Bronchial epithelial cell (primary cell): ENCODE results near the gene CRYGC. TPM values are rescaled to one million over a fixed set of nuclear protein-coding genes. Genes with fewer than 3 reads are reported as not detected.

Experiments used
- DNase-seq: peaks from one replicate; pipeline ENCODE4 v3.0.0-alpha.2; 2010; ENCODE audit warnings: low read depth
- FAIRE-seq: peaks from 2 replicates; lab custom pipeline; 2011; peaks lifted over from hg19 to GRCh38; lab: Jason Lieb, UNC
- H3K27me3 ChIP-seq: 2 replicates; pipeline ENCODE4 v1.5.1; 2011; ENCODE audit warnings: low read length; ENCODE audit not compliant: control insufficient read depth, insufficient read depth
- H3K36me3 ChIP-seq: 2 replicates; pipeline ENCODE4 v1.5.1; 2011; ENCODE audit warnings: low read length; ENCODE audit not compliant: control insufficient read depth, insufficient read depth
- H3K4me3 ChIP-seq: 2 replicates; pipeline ENCODE4 v1.5.1; 2011; ENCODE audit warnings: mild to moderate bottlenecking, low read depth, low read length, control low read depth
- total RNA-seq: library from RNA; depleted of rRNA; stranded (reverse); fragments of >200 nt; gene quantifications from 2 replicates; pipeline ENCODE4 v1.2.1, GENCODE V29; 2014
- TF ChIP-seq, protein P1 (sequence below): IDR thresholded peaks from 2 replicates; pipeline ENCODE4 v1.5.1; 2011; ENCODE audit warnings: mild to moderate bottlenecking, moderate library complexity, low read length, control low read depth, inconsistent platforms; ENCODE audit not compliant: insufficient read depth, severe bottlenecking

Gene CRYGC
- total RNA-seq, 1 donor from 2014 or later, result not detected

DNA sequence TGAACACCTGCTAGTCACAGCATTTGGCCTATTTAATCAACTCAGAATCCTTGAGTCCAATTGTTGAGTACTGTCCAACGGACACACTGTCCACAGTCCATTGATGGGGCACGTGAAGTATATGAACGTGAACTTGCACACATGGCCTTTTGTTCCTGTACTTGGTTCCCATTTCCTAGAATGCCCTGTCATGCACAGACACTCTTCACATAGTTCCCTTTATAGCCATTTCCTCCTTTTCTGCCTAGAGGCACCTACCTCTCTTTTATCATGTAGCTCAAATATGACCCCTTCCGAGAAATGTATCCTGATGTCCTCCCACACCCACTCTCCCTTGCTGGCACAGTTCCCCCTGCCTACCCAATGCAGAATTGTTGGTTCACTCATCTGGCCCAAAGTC is 42.5 kb upstream of the CRYGC start:
- TF ChIP-seq, protein P1, sequence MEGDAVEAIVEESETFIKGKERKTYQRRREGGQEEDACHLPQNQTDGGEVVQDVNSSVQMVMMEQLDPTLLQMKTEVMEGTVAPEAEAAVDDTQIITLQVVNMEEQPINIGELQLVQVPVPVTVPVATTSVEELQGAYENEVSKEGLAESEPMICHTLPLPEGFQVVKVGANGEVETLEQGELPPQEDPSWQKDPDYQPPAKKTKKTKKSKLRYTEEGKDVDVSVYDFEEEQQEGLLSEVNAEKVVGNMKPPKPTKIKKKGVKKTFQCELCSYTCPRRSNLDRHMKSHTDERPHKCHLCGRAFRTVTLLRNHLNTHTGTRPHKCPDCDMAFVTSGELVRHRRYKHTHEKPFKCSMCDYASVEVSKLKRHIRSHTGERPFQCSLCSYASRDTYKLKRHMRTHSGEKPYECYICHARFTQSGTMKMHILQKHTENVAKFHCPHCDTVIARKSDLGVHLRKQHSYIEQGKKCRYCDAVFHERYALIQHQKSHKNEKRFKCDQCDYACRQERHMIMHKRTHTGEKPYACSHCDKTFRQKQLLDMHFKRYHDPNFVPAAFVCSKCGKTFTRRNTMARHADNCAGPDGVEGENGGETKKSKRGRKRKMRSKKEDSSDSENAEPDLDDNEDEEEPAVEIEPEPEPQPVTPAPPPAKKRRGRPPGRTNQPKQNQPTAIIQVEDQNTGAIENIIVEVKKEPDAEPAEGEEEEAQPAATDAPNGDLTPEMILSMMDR, result no peak
- H3K27me3 ChIP-seq, result no peaks in the 10 kb centered on the region
- H3K36me3 ChIP-seq, result no peaks in the 10 kb centered on the region
- DNase-seq (no peak), FAIRE-seq (peak; percentile 58)
- no peak overlapping the region for H3K4me3 ChIP-seq

DNA sequence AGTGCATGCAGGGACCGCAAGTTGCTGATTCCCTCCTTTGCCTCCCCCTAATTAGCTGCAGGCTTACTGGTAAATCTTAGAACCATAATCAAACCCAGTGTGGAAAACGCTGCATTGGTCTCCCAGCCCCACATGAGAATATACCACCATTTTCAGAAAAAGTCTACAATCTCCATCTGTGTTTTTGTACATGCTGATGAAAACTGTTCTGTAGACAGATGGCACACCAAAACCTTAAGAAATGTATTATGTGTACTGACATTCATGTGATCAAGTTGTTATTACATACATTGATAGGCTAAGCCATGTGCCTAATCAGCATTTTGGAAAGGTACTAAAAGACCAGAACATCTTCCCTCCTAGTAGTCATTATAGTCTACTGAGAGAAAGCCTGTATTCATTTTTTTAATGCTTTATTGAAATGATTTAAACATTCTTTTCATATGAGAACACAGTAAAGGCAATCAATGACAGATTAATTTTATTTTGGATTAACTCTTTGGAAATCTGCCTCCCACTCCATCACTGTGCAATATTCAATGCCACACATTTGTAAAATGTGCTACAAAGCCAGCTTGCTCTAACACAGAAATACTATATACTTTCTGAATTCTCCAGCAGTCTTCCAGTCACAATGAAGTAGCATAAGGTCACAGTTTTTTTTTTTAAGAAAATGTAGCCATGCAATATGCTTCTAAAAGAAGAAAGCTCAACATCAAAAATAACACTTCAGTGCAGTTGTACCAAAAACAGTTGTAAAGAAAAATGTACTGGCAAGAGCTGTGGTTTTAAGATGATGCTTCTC is 35.5 kb upstream of the CRYGC start:
- peaks cover 2% of the 10 kb centered on the region for H3K27me3 ChIP-seq
- no peak for FAIRE-seq
- TF ChIP-seq, protein P1, result no peak
- H3K4me3 ChIP-seq, result no peak overlapping the region
- H3K36me3 ChIP-seq, result no peaks in the 10 kb centered on the region
- DNase-seq, result no peak

DNA sequence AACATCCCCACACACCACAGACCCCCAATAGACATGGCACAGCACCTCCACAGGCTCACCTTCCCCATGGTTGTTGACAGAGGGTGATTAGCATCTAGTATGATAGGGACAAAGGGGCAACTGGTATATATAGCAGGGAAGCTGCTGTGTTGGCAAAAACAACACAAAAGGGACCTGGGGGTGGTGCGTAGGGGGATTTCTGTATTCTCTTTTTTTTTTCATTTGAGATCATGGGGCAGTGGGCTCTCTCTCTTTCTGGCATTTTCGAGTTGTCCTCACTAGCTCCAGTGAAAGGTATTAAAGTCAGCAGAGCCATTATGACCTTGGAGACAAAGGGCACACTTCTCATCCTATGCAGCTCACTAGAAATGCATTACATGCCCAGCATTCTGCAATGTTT is 33.9 kb upstream of the CRYGC start, which contains the start of gene CRYGA:
TSS of gene CRYGA (minus strand) at position 101 of the 400 bp plus-strand sequence. CDS start at position 68, 33 bp downstream.
- FAIRE-seq (no peak), DNase-seq (no peak)
- H3K27me3 ChIP-seq, result peaks cover 2% of the 10 kb centered on the region
- H3K4me3 ChIP-seq, result no peak within 1 kb of the TSS
- no peaks in the 10 kb centered on the region for H3K36me3 ChIP-seq
- TF ChIP-seq, protein P1, result no peak

DNA sequence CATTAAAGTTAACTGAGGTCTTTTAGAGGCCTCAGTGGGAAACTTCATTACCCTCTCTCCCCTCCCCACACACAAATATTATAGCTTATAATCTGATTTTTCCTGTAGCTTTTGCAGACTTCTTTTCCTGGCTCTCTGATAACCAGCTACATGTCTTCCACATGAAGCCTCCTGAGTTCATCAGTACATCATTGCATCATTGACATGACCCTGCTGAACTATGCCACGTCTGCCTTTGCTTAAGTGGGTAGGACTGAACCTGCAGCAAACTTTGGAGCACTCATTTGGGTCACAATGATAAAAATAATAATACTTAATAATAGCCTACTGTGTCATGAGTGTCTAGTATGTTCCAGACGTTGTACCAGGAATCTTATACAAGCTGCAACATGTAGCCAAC is 26.8 kb upstream of the CRYGC start:
- Histone ChIP-seq H3K36me3 (no peaks in the 10 kb centered on the region), H3K4me3 (no peak overlapping the region), H3K27me3 (no peaks in the 10 kb centered on the region)
- DNase-seq (peak; percentile 23), FAIRE-seq (no peak)
- TF ChIP-seq, protein P1, result no peak

DNA sequence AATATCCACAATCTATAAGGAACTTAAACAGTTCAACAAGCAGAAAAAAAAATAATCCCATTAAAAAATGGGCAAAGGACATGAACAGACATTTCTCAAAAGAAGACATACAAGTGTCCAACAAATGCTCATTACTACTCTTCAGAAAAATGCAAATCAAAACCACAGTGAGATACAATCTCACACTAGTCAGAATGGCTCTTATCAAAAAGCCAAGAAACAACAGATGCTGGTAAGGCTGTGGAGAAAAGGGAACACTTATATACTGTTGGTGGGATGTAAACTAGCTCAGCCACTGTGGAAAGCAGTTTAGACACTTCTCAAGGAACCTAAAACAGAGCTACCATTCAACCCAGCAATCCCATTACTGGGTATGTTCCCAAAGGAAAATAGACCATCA is 23.5 kb upstream of the CRYGC start:
- no peaks in the 10 kb centered on the region for H3K27me3 ChIP-seq
- no peaks in the 10 kb centered on the region for H3K36me3 ChIP-seq
- FAIRE-seq, result no peak
- no peak for DNase-seq
- TF ChIP-seq, protein P1, result no peak
- H3K4me3 ChIP-seq, result no peak overlapping the region
